Heart left ventricle (tissue), 16 donors: ENCODE measurements around the gene IFIT3. TPM values are rescaled to one million over a fixed set of nuclear protein-coding genes. Genes with fewer than 3 reads are reported as not detected.

Experiments
- ATAC-seq, 4 donors: fragments of 200-7000 bp; cut with Tn5 transposase; one replicate each; pipeline ENCODE4 v1.9.1; 2020 to 2022; ENCODE audit warnings: moderate library complexity in 4 of 4, mild to moderate bottlenecking in 3 of 4, moderate number of reproducible peaks in 1 of 4
- DNase-seq, 5 donors: peaks; one replicate each; pipeline ENCODE4 v3.0.0-alpha.2; 2020
- H3K27ac ChIP-seq, 12 donors: fragments of 200-600 bp; sonication (generic) in 4 of 12; one replicate each; pipeline versions ENCODE4 v1.5.0 to v1.8.0; 2016 to 2022; ENCODE audit warnings: mild to moderate bottlenecking in 2 of 12
- H3K27me3 ChIP-seq, 9 donors: fragments of 200-600 bp; sonication (generic) in 2 of 9; one replicate each; pipeline versions ENCODE4 v1.5.1 to v1.8.0; 2016 to 2022; ENCODE audit warnings: mild to moderate bottlenecking in 3 of 9
- H3K36me3 ChIP-seq, 9 donors: fragments of 200-600 bp; sonication (generic) in 2 of 9; one replicate each; pipeline versions ENCODE4 v1.5.0 to v1.8.0; 2018 to 2022; ENCODE audit warnings: mild to moderate bottlenecking in 2 of 9
- H3K4me1 ChIP-seq, 12 donors: fragments of 200-600 bp; sonication (generic) in 4 of 12; one replicate each; pipeline versions ENCODE4 v1.5.0 to v1.8.0; 2016 to 2022; ENCODE audit warnings: mild to moderate bottlenecking in 3 of 12
- H3K4me3 ChIP-seq, 12 donors: fragments of 200-600 bp; sonication (generic) in 4 of 12; one replicate each; pipeline versions ENCODE4 v1.5.0 to v1.8.0; 2017 to 2022; ENCODE audit warnings: mild to moderate bottlenecking in 9 of 12, moderate library complexity in 4 of 12
- H3K9me3 ChIP-seq, 12 donors: fragments of 200-600 bp; sonication (generic) in 4 of 12; one replicate each; pipeline versions ENCODE4 v1.5.0 to v1.8.0; 2016 to 2022; ENCODE audit warnings: mild to moderate bottlenecking in 1 of 12
- POLR2A ChIP-seq, 2 donors: fragments of 450-650 bp; IDR thresholded peaks; one replicate each; pipeline ENCODE4 v1.6.1; 2017; ENCODE audit warnings: antibody characterized with exemption in 2 of 2, mild to moderate bottlenecking in 2 of 2, moderate library complexity in 2 of 2
- WGBS, 4 donors: extraction: QIAGEN DNeasy Blood & Tissue Kit in 2 of 4; methylation state at CpG; one replicate each; pipeline versions ENCODE4 v1.1.5 to v1.1.7; 2013 to 2018; 5-methylcytosine and 5-hydroxymethylcytosine counted together
- intact Hi-C, 10 donors: fragments of 100-400 bp; cut with DNase I; formaldehyde crosslinking; loops; one replicate each; pipeline versions ENCODE4 v1.11.1 to v1.14.2; 2022
- polyA plus RNA-seq, 2 donors: library from polyadenylated mRNA; stranded (reverse); fragments of 200-250 nt; gene quantifications; one replicate each; pipeline ENCODE4 v1.2.3, GENCODE V29; 2013
- total RNA-seq, 9 donors: library from RNA; depleted of rRNA in 2 of 9; stranded (reverse); fragments of >200 nt in 2 of 9; fragmentation: NEBNext Ultra II Directional in 3 of 9; extraction: Animal tissue kit (Norgen Biotek cat#: 25700) in 3 of 9; gene quantifications; one replicate each; pipeline versions ENCODE4 v1.1.0 to v1.2.4, GENCODE V29; 2016 to 2023
- TF ChIP-seq, protein P1 (sequence below), 12 donors: fragments of 200-600 bp; sonication (generic) in 4 of 12; IDR thresholded peaks; one replicate each; pipeline versions ENCODE4 v1.5.0 to v1.8.0; 2018 to 2022; ENCODE audit warnings: antibody characterized with exemption in 12 of 12, mild to moderate bottlenecking in 5 of 12
- donor health status: ischemic (EF 13 %, LVEDD 7.1; RV severe dilation, severe dysfunction).
- donor health status: healthy with polysubstance abuse.
- donor health status: DM: no; HTN: yes; CAD: no.
- donor health status: DM: no; HTN: no; CAD: no.
- donor health status: ischemic (EF 25% LVEDD 6.9; RV normal size, moderate dysfunction).
- donor health status: ischemic (EF 25% LVEDD 5.7; RV mildly dilated, moderate dysfunction).
- donor health status: healthy.
- donor health status: DM: yes; HTN: yes; CAD: no.
- donor health status: ischemic (EF 35%, LVEDD 5.7; RV mildly dilated, moderate dysfunction).
- donor health status: nonischemic (EF 11% LVEDD 7.7; RV severe dilation, severe dysfunction).
- donor health status: DM: yes; HTN: yes; CAD: no.
- donor health status: PGD.
- donor health status: ischemic (EF 29% LVEDD 5.4; RV normal size, mild dysfunction).
- donor health status: nonischemic (EF 23%, LVEDD 6.1; RV moderate dilation, normal function).

The IFIT3 gene
- total and polyA plus RNA-seq, 11 donors = 4.4 to 107 (median 9.0) TPM

DNA sequence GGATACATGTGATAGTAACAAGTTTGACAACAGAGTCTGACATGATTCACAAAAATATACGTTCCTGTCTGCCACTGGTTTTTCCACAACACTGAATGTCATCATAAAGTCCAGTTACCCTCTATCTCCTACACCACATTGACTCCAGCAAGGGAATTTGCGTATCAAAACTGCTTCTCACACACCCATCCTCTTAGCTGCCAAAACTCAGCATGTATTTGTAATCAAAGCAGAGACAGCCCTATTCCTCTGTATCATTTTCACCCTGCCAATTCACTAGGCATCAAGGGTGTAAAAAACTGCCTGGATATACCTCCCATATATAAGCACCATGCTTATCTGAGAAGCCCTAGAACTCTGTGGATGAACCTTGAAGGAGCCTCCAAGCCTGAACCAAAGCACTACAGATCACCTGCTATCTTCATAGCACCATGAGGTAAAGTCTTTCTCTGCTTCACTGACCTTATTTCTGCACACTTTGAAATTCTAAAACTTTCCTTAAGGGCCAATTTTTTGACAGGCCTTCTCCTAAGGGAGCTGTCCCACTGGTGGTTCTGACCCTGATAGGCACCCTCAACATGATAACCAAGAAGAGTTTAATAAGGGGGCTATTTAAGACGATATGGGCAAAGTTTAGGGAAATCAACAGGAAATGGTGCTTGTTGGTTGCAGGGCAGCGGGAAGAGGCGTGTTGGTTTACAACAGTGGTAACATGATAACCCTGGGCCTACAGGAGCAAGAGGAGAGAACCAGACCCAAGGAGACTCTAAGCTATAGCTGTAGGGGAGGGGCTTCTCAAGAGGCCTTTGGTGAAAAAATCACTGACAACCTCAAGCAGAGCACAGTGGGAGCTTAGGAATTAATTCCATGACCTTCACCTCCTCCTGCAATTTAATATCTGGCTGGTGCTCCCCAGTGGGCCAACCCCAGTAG, 50.2 kb downstream of the IFIT3 start, which contains the start of gene IFIT1B:
TSS of gene IFIT1B (plus strand) at position 352 of the 933 bp plus-strand sequence. CDS start at position 432, 80 bp downstream.
- H3K4me3 ChIP-seq = no peak within 1 kb of the TSS
- no peaks in the 10 kb centered on the region for H3K27me3 ChIP-seq
- 81 to 94% (median 92%) methylated on average over 5 of the region's 5 CpGs for WGBS, 4 donors
- no peaks in the 10 kb centered on the region for H3K9me3 ChIP-seq
- no peak for DNase-seq
- no peak for ATAC-seq
- peaks cover 6 to 25% (median 21%) of the 10 kb centered on the region in 12 donors for H3K4me1 ChIP-seq
- TF ChIP-seq, protein P1, sequence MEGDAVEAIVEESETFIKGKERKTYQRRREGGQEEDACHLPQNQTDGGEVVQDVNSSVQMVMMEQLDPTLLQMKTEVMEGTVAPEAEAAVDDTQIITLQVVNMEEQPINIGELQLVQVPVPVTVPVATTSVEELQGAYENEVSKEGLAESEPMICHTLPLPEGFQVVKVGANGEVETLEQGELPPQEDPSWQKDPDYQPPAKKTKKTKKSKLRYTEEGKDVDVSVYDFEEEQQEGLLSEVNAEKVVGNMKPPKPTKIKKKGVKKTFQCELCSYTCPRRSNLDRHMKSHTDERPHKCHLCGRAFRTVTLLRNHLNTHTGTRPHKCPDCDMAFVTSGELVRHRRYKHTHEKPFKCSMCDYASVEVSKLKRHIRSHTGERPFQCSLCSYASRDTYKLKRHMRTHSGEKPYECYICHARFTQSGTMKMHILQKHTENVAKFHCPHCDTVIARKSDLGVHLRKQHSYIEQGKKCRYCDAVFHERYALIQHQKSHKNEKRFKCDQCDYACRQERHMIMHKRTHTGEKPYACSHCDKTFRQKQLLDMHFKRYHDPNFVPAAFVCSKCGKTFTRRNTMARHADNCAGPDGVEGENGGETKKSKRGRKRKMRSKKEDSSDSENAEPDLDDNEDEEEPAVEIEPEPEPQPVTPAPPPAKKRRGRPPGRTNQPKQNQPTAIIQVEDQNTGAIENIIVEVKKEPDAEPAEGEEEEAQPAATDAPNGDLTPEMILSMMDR (IDR thresholded peaks at IDR 0.05) = no peak
- no peak for TF ChIP-seq POLR2A (IDR thresholded peaks at IDR 0.05)
- no peak within 1 kb of the TSS for H3K27ac ChIP-seq
- H3K36me3 ChIP-seq = no peaks in the 10 kb centered on the region
- intact Hi-C loops = no loop called here

DNA sequence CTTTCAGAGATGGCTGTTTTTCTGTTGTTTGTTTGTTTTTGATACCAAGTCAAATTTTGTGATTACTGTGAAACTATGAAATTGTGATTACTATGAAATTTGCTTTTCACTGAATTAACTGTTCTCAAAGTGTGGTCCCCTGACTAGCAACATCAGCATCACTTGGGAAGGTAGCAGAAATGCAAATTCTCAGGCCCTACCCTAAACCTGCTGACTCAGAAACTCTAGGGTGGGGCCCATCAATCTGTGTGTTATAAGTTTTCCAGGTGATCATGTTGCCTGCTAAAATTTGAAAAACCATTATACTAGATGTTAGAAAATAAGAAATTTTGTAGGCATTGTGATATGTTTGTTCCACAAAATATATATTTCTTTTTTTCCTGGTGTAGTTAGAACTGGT, 51.3 kb downstream of the IFIT3 start:
- no peak for DNase-seq
- Histone ChIP-seq H3K9me3 (no peaks in the 10 kb centered on the region), H3K27ac (no peak overlapping the region), H3K27me3 (no peaks in the 10 kb centered on the region), H3K4me3 (no peak overlapping the region), H3K4me1 (peaks cover under 1 to 16% (median 11%) of the 10 kb centered on the region in 12 donors), H3K36me3 (no peaks in the 10 kb centered on the region)
- TF ChIP-seq POLR2A (IDR thresholded peaks at IDR 0.05) = no peak
- TF ChIP-seq, protein P1 (IDR thresholded peaks at IDR 0.05) = no peak
- intact Hi-C loops = no loop called here
- no peak for ATAC-seq

DNA sequence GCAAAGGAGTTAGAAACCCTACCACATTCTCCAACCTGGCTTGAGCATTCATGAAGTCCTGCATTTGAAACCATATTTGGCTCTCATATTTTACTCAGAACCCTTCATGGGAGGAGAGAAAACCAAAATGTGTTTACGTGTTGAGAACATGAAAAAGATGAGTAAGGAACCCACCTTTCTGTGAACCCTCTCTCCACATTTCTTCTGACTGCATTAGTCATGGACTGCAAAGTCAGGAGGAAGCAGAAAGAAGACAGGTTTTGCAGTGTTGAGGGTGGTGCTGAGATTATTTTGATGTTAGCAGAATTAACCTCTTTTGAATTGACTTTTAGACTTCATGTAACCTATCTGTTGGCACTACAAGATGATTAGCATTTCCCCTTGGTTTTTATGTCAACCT, 55.0 kb downstream of the IFIT3 start:
- DNase-seq (no peak), ATAC-seq (no peak)
- Histone ChIP-seq H3K4me1 (peaks cover 0 to 8% (median 0%) of the 10 kb centered on the region in 12 donors), H3K27ac (no peak overlapping the region), H3K36me3 (no peaks in the 10 kb centered on the region), H3K9me3 (no peaks in the 10 kb centered on the region), H3K27me3 (no peaks in the 10 kb centered on the region), H3K4me3 (no peak overlapping the region)
- TF ChIP-seq, protein P1 (IDR thresholded peaks at IDR 0.05) = no peak
- no peak for TF ChIP-seq POLR2A (IDR thresholded peaks at IDR 0.05)
- 93 to 100% (median 97%) methylated on average over 1 of the region's 1 CpG for WGBS, 4 donors
- intact Hi-C loops = no loop called here
